ENCODE measurements around the gene NOP9.

Gene NOP9, protein sequence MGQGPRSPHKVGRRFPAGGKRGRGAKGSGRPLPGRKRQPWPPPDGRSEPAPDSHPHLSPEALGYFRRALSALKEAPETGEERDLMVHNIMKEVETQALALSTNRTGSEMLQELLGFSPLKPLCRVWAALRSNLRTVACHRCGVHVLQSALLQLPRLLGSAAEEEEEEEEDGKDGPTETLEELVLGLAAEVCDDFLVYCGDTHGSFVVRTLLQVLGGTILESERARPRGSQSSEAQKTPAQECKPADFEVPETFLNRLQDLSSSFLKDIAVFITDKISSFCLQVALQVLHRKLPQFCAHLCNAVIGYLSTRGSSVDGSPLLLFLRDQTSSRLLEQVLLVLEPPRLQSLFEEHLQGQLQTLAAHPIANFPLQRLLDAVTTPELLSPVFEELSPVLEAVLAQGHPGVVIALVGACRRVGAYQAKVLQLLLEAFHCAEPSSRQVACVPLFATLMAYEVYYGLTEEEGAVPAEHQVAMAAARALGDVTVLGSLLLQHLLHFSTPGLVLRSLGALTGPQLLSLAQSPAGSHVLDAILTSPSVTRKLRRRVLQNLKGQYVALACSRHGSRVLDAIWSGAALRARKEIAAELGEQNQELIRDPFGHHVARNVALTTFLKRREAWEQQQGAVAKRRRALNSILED

DNA sequence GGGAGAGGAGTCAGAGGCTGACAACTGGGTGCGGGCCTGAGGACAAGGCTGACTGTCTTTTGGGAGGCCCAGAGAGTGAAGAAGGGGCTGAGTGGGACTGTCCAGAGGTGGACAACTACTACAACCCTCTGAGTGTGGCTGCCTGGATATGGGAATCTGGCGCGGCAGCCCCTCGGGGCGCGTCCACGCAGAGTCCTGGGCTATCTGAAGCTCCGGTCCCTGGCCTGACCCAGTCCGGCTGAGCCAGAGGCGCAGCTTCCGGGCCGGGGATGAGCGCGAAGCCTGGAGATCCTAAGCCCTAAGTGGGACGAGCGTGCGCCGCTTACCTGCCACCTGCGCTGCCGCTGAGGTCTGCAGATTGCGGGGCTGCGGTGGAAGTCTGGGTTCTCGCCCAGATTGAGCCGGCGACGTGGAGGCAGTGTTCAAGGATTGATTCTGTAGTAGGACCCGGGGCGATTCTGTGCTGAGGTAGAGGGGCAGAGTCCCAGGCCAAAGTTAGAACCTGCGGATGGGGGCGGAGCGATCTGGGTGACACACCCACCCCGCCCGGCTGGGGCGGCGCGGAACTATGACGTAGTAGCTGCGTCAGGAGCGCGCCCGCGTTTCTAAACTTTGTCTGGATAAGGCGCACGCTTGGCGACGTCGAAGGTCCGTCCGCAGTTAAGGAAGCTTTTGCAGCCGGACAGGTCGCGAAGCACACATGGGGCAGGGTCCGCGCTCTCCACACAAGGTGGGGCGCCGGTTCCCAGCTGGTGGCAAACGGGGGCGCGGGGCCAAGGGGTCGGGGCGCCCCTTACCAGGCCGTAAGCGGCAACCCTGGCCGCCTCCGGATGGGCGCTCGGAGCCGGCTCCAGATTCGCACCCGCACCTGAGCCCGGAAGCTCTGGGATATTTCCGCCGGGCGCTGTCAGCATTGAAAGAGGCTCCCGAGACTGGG lies at the start of gene NOP9, which contains the start of gene DHRS1:
Gene NOP9, plus strand, starts transcription at position 596 of the 937 bp plus-strand sequence. Its CDS starts 105 bp downstream, at position 701.
Gene DHRS1, minus strand, starts transcription at position 526 of the 937 bp plus-strand sequence. CDS start 674 bp downstream, outside the sequence.
- DNase-seq (ENCODE audit: low spot score) = peak; percentile 90

DNA sequence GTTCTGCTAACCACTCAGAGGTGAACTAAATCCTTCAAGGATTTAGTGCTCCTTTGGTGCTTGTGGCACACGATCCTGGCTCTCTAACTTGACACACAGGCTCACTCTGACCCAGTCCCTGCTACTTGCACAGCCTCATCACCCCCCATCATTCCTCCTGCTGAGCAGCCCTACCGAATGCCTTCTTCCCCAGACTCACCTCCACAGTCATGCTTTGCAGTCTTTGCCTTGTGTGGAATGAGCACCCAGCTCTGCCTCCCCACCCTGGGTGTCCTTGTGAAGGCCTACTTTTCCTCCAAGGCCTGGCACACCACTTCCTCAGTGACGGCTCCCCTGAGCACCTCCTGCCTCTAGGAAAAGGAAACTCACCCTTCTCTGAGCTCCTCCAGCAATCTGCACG lies 49.3 kb upstream of the NOP9 start:
- DNase-seq (ENCODE audit: low spot score) = no peak

DNA sequence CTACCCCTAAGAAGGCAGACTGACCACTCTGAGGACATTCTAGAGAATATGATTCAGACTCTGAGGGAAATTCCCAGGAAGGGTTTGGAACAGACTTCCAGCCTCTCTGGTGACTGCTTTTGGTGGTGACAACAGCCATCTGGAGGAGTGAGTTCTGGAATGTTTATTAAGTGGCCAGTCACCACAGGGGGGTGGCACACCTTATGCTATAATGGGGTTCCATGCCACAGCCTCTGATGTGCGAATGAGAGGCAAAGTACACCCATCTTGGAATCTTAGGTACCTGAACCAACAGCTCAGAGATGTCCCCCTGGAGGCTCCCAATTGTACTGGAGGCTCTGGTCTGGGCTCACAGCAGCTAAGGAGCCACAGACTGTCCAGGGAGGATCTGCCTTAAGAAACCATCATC lies 47.8 kb upstream of the NOP9 start:
- no peak for DNase-seq (ENCODE audit: low spot score)

DNA sequence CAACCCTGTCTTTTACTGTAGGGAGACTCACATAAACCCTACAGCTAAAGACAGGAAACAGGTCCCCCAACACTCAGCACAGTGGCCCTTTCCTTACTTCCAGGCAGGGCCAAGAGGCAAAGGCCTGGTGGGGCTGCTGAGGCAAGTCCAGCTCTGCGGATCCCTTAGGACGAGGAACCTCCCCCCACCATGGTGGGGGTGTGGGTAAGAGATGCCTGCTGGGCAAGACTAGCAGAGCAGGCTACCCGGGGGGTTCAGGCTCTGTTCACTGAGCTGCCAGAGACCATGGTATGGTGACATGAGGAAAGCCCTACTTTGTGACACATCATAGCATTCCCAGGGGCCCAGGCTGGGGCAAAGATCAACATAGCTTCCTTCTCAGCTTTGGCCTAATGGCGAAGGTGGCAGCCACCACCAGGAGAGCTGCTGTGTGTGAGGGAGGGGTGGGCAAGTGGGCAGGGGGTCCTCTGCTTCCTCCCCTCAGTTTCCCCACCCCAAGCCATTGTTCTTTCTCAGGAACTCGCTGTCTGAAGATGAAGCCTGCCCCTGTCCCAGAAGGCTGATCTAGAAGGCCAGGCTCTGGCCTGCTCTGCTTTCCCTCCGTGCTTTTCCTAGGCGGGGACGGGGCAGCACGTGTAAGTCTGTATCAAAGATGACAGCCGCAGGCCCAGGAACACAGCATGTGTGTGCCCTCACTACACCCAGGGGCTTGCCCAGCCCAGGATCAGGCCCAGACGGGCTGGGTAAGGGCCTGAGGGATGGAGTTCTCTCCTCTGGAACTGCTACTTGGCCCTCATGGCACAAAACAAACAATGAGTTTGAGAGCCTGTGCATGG lies 47.1 kb upstream of the NOP9 start:
- no peak for DNase-seq (ENCODE audit: low spot score)

DNA sequence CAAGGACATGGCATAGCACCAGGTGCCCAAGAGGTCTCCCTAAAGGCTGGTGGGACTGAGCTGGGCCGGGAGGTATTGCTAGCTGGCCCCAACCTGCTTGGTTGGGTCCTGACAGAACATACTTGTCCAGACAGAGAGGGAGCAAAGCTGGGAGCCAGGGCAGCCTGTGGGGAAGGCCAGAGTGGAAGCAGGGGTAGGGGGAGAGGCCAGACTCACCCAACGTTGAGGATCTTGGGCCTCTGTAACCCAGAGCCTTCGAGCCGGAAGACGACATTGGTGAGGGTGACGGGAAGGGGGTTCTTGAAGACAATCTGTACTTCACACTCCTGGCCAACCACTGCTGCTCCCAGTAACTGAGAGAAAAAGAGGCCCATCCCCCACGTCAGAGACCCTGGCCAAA lies 45.7 kb upstream of the NOP9 start:
- DNase-seq (ENCODE audit: low spot score) = no peak

DNA sequence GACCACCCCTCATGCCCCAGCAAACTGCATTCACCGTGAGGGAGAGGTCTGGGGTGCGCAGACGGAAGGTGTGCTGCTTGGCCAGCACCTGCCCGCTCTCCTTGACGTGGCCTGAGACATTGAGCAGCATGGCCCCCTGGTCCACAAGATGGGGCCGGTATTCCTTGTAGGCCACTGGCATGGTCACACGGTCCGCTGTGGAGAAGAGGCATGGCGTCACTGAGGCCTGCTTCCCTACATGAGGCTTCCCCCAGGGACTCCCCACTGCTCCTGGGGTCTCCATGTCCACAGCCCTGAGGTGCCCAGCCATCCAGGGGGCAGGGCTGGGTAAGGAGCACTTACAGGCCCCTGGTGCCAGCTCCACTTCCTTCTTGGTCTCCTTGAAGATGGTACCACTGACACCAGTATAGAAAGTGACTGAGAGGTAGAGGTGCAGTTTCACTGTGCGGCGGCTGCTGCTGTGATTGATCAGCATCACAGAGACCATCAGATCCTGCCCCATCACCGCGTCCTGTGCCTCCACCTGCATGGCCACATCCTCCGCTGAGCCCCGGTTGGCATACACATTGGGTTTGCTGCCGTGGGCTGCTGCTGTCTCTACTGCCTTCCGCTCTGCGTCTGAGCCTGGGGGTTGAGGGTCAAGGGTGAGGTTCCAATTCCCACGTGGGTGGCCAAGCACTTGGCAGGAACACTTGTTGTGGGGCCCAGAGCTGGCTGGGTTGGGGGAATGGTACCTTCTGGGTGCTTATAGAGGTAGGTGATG lies 44.8 kb upstream of the NOP9 start:
- DNase-seq (ENCODE audit: low spot score) = no peak

DNA sequence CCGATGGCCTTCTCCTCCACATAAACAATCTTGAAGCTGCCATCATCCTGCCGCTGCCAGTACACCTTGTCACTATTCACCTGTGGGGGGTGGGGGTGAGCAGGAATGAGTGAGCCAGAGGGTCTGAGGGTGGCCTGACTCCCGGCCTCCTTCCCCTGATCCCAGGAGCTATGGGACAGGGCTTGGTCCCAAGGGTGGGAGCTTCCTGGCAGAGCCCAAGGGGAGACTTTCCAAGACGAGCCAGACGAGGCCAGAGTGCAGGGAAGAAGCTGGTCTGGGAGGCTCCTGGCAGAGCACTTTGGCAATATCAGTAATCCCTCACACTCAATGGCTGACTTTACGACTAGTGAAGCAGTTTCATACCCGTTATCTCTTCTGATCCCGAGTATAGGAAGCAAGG lies 44.2 kb upstream of the NOP9 start:
- DNase-seq (ENCODE audit: low spot score) = no peak

DNA sequence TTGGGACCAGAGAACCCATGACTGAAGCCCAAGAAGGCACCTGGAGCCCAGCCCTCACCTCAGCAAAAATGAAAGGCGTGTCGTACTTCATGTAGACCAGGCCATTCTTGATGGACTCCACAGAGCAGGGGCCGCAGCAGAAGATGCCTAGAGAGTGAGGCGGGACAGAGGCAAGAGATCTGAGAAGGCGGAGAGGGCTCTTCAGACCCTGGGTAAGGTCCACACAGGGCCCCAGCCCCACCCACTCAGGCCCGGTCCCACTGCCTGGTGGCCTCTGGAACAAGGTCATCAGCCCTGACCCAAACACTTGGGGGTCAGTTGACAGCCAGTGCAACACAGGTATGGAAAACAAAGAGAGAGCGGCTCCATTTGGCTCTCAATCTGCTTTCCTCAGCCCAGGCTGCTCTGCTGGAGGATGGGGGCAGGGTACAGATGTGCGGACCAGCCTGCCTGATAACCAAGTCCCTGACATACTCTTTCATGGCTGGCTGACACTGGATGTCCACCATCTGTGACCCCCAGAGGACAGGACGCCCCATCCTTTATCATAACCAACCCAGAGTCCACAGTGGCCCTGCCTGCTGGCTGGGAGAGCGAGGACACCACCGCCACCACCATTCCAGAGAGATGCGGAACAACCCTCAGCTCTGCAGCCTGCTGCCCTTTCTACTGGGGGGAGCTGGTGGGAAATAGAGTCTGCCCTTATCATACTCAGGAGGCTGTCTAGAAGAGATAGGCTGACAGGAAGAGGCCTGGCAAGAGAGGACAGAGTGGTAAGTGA lies 43.5 kb upstream of the NOP9 start:
- DNase-seq (ENCODE audit: low spot score) = no peak

DNA sequence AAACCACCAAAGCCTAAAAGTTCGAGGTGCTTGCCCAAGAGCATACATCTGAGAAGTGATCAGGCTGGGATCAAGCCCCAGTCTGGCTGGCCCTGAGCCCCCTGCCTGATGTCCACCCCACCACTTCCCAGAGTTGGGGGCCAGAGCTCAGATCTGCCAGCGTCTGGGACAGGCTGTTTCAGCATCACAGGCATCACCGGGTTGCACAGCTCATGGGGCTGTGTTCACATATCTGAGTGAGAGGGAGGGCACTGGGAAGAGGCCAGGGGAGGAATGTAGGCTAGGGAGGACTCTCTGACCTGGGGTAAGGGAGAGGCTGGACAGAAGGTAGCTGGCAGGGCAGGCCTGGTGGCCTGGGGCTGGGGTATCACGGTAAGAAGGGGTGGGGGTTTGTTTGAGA lies 42.7 kb upstream of the NOP9 start:
- DNase-seq (ENCODE audit: low spot score) = no peak

DNA sequence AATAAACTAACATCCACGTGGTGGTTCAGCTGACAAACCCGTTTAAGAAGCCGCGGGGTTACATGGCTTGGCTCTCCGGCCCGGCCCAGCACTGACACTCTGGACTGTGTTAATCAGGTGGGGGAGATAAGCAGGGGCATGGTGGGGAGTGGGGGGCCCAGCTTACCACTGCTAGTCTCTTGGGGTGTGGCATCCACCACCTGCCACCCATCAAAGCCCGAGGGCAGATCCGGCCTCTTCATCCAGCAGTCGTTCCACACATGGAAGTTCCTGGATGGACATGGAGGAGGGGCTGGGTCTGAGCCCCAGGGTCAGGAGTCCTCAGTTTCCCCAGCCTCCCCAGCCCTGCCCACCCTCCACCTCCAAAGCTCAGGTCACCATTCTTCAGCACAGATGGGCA lies 41.5 kb upstream of the NOP9 start:
- DNase-seq (ENCODE audit: low spot score) = no peak

DNA sequence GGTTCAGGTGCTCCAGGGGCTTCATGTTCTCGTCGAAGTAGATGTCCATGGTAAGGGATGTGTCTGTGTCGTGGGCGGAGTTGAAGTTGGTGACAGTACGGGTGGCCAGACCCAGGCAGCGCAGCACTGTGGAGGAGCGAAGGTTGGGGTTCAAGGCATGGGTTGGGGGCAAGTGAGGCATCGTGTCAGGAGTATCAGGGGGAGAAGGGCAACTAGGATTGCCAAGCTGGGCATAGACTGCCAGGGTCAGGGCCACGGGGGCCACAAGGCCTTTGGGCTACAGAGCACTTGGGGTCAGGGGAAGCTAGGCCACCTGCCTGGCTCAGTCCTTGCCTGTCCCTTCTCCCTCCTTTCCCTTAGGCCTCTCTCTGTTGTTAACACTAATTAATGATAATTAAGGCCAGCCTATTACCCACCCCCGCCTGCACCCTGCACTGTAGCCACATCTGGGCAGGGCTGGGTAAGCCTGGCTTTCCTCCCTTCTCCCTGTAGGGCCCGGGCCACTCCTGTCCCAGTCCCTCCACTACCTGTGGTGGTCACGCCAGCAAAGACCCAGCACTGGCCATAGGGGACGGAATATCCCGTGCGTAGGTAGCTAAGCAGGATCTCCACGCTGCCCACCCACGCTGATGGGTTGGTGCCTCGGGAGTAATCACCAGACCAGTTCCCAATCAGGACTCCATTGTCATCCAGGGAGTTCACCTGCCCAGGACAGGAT lies 40.9 kb upstream of the NOP9 start:
- no peak for DNase-seq (ENCODE audit: low spot score)

DNA sequence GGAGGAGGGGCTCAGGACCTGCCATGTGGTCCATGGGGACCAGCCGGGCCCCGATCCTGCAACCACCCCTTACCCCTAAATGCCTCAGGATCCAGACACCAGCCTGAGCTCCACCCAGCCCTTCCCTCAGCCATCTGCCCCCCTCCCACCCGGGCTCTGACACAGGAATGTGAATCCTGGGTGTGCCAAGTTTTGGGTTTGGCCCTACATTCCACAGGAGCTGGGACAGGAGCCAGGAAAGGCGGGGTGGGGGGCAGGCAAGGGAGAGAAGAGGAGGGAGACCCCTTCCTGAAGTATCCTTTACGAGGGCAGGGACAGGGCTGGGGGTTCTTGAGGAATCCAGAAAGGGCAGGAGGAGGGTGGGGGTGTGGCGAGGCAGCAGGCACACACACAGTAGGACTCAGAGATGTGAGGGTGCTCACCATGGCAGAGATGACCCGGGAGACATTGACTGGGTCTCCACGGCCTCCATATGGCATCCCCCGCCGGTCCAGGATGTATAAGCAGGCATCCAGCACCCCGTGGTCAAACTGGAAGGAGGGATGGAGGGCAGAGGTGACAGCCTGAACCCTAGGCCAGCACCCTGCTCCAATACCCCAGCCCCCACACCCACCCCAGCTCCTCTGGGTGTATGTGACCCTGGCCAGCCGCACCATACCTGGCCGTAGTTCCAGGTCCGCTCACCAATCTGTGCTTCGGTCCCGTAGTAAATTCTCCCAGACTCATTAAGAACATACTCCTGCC lies 40.2 kb upstream of the NOP9 start:
- no peak for DNase-seq (ENCODE audit: low spot score)

DNA sequence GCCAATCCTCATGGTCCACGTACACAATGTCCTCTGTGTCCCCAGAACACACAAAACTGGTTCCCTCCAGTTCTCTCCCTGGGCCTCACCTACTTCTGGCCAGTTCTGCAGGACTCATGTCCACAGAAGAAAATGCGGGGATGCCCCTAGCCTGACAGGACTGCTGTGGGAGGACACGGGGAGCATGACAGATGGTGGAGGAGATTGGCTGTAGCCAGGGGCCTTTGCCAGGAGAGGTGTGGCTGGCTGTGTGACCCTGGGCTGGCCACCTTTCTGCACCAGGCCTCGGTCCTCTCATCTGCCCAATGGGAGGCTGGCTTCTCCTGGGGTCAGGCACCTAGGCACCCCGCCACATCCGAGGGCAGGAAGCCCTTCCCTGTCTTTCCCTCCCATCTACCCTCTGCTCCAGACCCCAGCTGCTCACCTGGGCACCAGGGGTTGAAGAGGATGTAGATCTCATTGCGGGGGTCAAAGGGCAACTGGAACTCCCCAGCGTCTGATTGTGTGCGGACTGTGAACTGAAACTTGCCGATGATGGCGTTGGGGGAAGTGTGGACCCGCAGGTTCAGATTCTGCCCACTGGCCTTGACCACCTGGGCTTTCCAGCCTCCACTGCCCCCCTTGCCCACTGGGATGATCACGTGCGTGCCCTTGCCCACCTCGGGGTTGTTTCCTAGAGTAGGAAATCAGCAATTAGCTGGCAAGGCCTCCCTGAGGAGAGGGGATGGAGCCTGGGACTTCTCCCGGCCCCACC lies 39.4 kb upstream of the NOP9 start:
- no peak for DNase-seq (ENCODE audit: low spot score)

DNA sequence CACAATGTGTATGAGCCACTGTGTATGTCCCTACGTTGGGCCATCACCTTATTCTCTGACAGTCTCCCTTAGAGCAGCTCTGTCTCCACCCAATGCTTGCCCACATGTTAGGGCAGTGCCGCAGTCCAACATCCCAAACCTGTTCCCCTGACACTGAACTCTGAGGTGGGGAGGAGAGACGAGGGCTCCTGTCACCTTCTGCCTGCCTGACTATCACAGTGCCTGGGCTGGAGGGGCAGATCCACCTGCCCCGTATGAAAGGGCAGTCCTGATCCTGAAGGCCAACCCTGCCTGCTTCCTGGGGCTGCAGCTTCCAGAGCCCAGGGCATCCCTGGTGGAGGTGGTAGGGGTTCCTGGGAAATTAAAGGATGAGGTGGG lies 38.9 kb upstream of the NOP9 start:
- DNase-seq (ENCODE audit: low spot score) = no peak

DNA sequence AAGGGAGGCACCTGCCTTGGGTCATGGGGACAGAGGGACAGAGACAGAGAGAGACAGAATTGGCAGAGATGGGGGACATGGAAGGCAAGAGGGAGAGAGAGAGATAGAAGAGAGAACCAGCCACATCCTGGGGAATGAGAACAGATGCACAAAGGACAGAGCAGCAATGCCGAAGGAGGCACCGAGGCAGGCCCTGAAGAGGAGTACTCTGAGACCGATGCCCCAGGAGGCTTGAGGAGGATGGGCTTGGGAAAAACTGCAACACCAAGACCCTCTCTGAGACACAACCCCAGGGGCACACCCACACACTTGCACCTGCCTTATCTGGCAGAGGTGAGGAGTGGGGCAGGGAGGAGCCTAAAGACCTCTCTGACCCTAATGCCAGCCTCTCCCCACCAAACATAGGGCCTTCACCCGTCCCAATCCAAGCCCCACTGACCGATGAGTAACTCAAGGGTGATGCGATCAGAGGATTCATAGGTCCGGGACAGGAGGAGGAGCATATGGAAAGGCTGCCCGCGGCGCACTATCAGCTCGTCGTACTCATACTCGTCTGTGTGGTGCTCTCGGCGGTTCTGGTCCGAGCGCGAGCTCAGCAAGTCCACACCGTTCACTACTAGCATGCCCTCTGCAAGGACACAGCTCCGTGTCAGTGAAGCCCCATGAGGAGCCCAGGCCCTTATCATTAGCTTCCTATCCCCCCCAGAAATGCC lies 38.2 kb upstream of the NOP9 start:
- no peak for DNase-seq (ENCODE audit: low spot score)

DNA sequence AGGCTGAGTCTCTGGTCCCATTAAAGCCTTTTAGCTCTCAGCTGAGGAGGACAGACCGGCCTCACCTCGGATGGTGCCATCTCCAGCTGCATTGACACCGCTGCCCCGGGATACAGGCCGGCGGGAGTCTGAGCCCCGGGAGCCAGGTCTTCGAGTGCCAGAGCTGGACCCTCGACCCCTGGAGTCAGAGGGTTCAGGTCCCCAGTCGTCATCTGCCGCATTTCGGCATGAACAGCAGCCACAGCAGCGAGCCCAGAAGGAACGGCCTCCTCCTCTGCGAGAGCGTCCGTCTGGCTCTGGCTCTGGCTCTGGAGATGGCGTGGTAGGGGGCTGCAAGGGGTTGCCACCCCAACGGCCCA lies 37.7 kb upstream of the NOP9 start:
- DNase-seq (ENCODE audit: low spot score) = no peak

Measured in CD4-positive, alpha-beta T cell treated with Interleukin-6 at 100 ng/mL for 8 hours (primary cell).